Stimulated activated naive CD4-positive, alpha-beta T cell (primary cell): Measurements from ENCODE around the gene CARNS1.
A peak's percentile ranks its signal among the peaks of the same experiment; 100 is the strongest.
"Not testable (repeated sequence)": the region's sequence is repeated elsewhere in the genome, so short reads cannot be mapped to it uniquely, and the experiment has no call there.

Experiments
- DNase-seq, 6 experiments: peaks; one replicate each; lab custom pipeline; 2025; lab: John Stamatoyannopoulos, UW

The CARNS1 gene

GRCh38 chr11:67409261-67409666, 6.2 kb upstream of the CARNS1 start:
- peak; percentile 43 to 78 (median 64) for DNase-seq

- peak in 1 of 6 experiments; percentile 19 for DNase-seq
Measured at GRCh38 chr11:67409781-67410368, 5.6 kb upstream of the CARNS1 start.

DNA sequence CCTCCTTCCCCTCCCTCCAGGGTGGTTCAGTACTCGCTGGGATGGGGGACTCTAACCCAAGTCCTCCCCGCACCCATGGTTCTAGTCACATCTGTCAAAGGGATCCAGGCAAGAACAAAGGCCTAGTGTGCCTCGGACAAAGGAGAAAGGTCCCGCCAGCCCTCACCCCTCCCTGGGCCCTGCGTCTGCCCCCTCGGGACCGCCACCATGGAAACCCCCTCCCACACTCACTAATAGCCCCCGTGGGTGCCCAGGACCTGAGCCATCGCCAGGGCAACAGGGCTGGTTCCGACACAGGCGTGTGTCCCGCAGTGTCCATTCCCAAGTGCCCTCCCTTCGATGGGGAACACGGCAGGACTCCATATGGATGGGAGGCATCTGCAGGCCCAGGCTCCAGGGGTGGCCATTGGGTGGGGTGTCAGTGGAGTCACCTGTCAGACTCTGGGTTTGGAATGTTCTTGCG, 5.1 kb upstream of the CARNS1 start:
- no peak for DNase-seq

GRCh38 chr11:67410984-67411784, 4.3 kb upstream of the CARNS1 start:
- no peak for DNase-seq

DNA sequence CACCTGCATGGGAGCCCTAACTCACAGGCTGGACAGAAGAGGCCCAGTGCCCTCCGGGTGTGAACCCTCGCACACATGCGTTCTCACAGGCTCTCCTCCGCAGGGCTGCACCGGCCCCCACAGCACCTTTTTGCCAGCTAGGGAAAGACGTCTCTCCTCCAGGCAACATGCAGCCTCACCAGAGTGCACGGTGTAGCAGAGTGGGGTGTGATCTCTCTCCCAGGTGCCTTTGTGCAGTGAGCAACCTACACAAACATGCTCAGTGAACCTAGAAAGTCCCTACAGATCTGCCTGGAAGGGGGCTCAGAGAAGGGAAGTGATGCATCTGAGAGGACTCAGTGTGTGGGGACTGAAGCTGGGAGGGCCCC, 3.7 kb upstream of the CARNS1 start:
- DNase-seq = no peak

- no peak for DNase-seq
Measured at GRCh38 chr11:67412495-67413179, 2.8 kb upstream of the CARNS1 start.

DNA sequence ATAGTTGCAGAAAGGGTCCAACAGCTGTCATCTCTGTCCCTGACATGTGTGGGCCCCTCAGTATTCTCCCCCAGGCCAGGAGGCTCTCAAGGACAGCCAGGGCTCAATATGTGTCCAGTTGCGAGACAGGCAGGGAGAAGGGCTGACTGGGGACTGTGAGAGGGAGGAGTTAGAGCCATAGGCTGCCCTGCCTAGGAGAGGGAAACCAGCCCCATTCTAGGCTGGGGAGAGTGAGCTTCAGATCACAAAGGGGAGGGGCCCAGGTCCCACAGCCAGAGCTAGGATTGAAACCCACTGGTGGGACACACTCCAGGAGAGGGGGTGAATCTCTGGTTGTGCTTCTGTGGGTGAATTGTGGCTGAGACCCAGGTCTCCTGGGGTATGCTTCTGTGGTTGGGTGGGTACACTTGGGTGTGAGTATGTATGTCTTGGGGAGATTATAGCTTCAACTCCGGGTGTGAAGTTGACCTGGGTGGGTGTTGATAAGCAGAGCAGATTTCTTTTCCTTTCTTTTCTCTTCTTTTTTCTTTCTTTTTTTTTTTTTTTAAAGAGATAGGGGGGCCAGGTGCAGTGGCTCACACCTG, 2.1 kb upstream of the CARNS1 start:
- DNase-seq = no peak

GRCh38 chr11:67416416-67417335, 1.2 kb downstream of the CARNS1 start:
- peak; percentile 79 to 91 (median 89) for DNase-seq

GRCh38 chr11:67417425-67417824, 1.9 kb downstream of the CARNS1 start:
- no peak for DNase-seq

GRCh38 chr11:67418476-67419281, 3.2 kb downstream of the CARNS1 start:
- DNase-seq = peak; percentile 34 to 66 (median 46)

DNA sequence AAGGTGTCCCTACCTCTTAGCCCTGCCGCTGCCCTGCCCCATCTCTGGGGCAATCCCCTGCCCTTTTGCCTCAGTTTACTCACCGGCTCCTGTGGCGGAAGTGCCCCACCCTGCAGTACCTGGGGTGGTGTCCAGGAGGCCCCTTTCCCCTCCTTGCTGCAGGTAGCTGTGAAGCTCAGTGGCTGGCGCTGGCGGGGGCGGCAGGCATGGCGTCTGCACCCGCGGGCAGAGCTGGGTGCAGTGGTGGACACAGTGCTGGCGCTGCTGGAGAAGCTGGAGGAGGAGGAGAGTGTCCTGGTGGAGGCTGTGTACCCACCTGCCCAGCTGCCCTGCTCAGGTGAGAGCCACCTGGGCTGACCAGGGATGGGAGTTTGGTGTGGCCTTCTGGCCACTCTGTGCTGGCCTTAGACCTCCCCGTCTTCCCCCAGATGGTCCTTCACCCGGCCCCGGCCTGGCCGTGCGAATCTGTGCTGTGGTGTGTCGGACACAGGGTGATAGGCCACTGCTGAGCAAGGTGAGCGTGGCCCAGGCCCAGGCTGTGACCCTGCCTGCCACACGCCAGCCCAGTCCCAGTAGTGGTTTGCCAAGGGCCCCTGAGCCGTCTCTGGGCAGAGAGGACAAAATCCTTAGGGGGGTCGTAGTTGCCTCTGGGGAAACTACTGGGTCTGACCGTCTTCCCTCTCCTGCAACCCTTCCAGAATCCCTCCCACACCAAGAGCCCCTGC, 4.0 kb downstream of the CARNS1 start:
- no peak for DNase-seq

- DNase-seq = no peak
Measured at GRCh38 chr11:67420147-67420645, 4.7 kb downstream of the CARNS1 start.

GRCh38 chr11:67420646-67421429, 5.4 kb downstream of the CARNS1 start:
- peak; percentile 94 to 99 (median 98) for DNase-seq

GRCh38 chr11:67421430-67422031, 6.1 kb downstream of the CARNS1 start:
- DNase-seq = no peak

DNA sequence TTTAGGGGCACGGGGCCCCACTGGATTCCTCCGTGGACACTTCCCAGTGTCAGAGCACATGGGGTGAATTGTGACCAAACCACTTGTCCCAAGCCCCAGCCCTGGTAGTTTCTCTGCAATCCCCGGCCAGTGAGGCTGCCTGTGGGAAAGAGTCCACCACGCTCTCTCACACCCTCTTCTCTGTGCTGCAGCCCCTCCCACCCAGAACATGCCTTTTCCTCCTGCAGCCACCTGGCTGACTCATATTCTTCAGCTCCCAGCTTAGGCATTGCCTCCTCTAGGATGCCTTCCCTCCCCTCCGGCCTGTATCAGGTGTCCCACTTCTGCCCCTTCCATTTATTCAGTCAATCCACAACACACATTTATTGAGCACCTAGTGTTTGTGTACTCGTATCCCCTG, 7.4 kb downstream of the CARNS1 start:
- no peak for DNase-seq

DNA sequence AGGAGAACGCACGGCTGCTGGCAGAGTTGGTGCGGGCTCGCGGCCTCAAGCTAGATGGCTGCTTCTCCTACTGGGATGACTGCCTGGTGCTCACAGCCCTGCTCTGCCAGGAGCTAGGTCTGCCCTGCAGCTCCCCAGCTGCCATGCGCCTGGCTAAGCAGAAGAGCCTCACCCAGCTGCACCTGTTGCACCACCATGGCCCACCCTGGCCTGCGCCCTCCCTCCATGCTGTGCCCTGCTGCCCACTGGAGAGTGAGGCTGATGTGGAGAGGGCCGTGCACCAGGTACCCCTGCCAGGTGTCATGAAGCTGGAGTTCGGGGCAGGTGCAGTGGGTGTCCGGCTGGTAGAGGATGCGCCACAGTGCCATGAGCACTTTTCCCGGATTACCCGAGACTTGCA, 8.0 kb downstream of the CARNS1 start:
- no peak for DNase-seq

- DNase-seq = no peak
Measured at GRCh38 chr11:67423891-67424613, 8.6 kb downstream of the CARNS1 start.

- DNase-seq = not testable (repeated sequence)
Measured at GRCh38 chr11:67427364-67427859, 11.9 kb downstream of the CARNS1 start.
